ENCODE results near the gene AKAP4. TPM values are rescaled to one million over a fixed set of nuclear protein-coding genes. Genes with fewer than 3 reads are reported as not detected.

The AKAP4 gene
- total RNA-seq, 1 experiment from 2014 or later = not detected

GRCh38 chrX:50211510-50211909 lies 10.7 kb upstream of the AKAP4 start:
- WGBS (ENCODE audit: extremely low coverage, insufficient read length, low lambda C conversion rate) = no CpG with 5 or more reads among the region's 8 CpGs

More at GRCh38 chrX:50211510-50211909, 10.7 kb upstream of the AKAP4 start:
- peak; percentile 59 for TF ChIP-seq CTCF (conservative IDR thresholded peaks at IDR 0.05)
- Histone ChIP-seq H4K8ac (replicated peaks; ENCODE audit: insufficient read length, low read depth, low read length) (no peak overlapping the region), H3K79me1 (ENCODE audit: insufficient read depth, low read depth, low read length, poor library complexity, severe bottlenecking) (no peaks in the 10 kb centered on the region), H3K23ac (ENCODE audit: insufficient read length, low read depth, low read length) (no peak overlapping the region), H3K9me3 (ENCODE audit: control insufficient read depth, low read depth, low read length) (no peaks in the 10 kb centered on the region), H3K27me3 (ENCODE audit: insufficient read depth, low read length) (no peaks in the 10 kb centered on the region), H3K9ac (ENCODE audit: extremely low read depth, insufficient read length, low read length) (no peak overlapping the region), H3K14ac (ENCODE audit: insufficient read depth, low read length) (no peak overlapping the region), H3K27ac (ENCODE audit: insufficient read length, low read depth, low read length) (no peak overlapping the region), H3K23me2 (ENCODE audit: insufficient read length, low read depth, low read length, poor library complexity, severe bottlenecking) (no peaks in the 10 kb centered on the region), H2AK5ac (ENCODE audit: insufficient read length, low read length) (no peak overlapping the region), H2BK20ac (ENCODE audit: low read depth, low read length, poor library complexity, severe bottlenecking) (no peak overlapping the region), H3T11ph (ENCODE audit: low read length) (no peak overlapping the region), H4K91ac (ENCODE audit: insufficient read length, low read depth, low read length) (no peak overlapping the region), H2BK12ac (ENCODE audit: insufficient read length, low read depth, low read length) (no peak overlapping the region), H2BK120ac (ENCODE audit: low read depth, low read length, poor library complexity, severe bottlenecking) (no peak overlapping the region), H3K18ac (ENCODE audit: insufficient read length, low read depth, low read length) (no peak overlapping the region), H3K4me1 (ENCODE audit: insufficient read depth, low read length) (no peaks in the 10 kb centered on the region), H2BK5ac (ENCODE audit: insufficient read length, low read length) (no peak overlapping the region), H3K56ac (ENCODE audit: insufficient read length, low read depth, low read length) (no peak overlapping the region), H3K4me2 (ENCODE audit: insufficient read depth, insufficient read length, low read length) (no peak overlapping the region), H2AFZ (ENCODE audit: low read length) (no peak overlapping the region), H2BK15ac (ENCODE audit: low read depth, low read length) (no peak overlapping the region), H3K79me2 (ENCODE audit: insufficient read depth, low read length) (no peaks in the 10 kb centered on the region), H3K4ac (ENCODE audit: low read depth, low read length) (no peak overlapping the region), H4K20me1 (ENCODE audit: control insufficient read depth, insufficient read depth, insufficient read length) (no peaks in the 10 kb centered on the region), H4K5ac (ENCODE audit: insufficient read length, low read depth, low read length) (no peak overlapping the region)
- H3K9me3 Mint-ChIP-seq = peaks cover 47 to 51% of the 10 kb centered on the region in 2 experiments
- H3K36me3 Mint-ChIP-seq (ENCODE audit: insufficient read depth in 1 of 3, low read depth in 3 of 3) = peaks cover 0 to 2% (median 0%) of the 10 kb centered on the region in 3 experiments; a peak in 1 of 7 replicates
- no peaks in the 10 kb centered on the region for H3K4me1 Mint-ChIP-seq
- DNase-seq = peak; percentile 47
- no peak overlapping the region for H3K4me3 Mint-ChIP-seq
- H3K27me3 Mint-ChIP-seq (ENCODE audit: low read depth) = no peaks in the 10 kb centered on the region
- H3K27ac Mint-ChIP-seq = no peak overlapping the region

All from H9 (cell line).